HT1080 (cell line): Measurements from ENCODE around the gene FFAR2. TPM values are rescaled to one million over a fixed set of nuclear protein-coding genes. Genes with fewer than 3 reads are reported as not detected.

Experiments
- DNase-seq: peaks from one replicate; pipeline ENCODE4 v3.0.0-alpha.2; 2015; ENCODE audit warnings: low read depth
- small RNA-seq: library from RNA; depleted of rRNA; stranded (forward); fragments of <200 nt; gene quantifications from one replicate; pipeline ENCODE3, GENCODE V24; 2014
- total RNA-seq: library from RNA; depleted of rRNA; stranded (reverse); fragments of >200 nt; shearing (Covaris generic); gene quantifications from 2 replicates; pipeline ENCODE4 v1.2.3, GENCODE V29; 2014; rRNA removed

FFAR2 gene
- total RNA-seq, 1 experiment from 2014 or later: not detected

DNA sequence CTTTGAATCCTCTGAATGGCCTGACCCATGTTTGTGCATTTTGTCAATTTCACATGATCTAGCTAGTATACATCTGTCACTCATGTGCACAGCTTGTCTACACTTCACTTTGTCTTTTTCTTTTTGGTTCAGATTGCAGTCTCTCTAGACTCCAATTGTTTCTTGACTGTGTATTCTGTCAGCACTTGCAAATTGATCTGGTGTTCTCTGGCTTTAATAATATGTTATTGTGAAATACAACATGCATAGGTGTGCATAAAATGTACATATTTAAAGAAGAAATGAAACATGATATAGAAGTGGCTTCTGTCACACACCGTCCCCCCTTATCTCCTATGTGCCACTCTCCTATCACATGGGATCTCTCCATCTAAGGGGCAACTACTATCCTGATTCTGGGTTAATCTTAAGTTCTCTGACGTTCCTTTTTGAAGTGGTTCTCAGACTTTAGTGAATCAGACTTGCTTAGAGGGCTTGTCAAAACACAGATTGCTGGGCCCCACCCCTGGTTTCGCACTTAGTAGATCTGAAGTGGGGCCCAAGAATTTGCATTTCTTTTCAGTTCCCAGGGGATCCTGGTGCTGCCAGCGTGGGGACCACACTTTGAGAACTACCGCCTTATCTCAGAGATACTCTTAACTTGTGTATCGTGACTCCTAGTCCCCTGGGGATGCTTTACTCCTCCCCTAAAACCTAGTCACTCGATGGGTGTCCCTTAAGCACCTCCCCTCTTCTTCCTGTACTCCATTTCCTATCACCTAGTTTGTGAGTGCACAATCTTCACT is 36.4 kb downstream of the FFAR2 start:
- no peak for DNase-seq

DNA sequence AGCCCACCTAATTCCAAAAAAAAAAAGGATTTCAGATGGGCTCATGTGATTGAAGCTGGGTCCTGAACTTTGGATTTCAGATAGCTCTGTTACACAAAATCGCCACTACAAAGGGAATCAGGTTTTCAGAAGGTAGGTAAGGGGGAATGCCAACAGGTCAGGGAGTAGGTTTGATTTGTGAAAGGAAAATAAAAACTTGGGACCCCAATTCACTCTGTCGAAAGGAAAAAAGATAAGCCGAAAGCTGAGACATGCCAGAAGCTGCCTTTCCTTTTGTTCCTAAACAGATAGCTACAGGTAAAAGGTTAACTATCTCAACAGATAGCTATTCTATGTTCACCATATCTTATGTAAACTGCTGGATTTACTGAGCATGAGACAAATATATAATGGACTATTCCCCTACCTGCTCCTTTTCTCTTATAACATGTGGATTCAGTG is 38.2 kb downstream of the FFAR2 start:
- no peak for DNase-seq

DNA sequence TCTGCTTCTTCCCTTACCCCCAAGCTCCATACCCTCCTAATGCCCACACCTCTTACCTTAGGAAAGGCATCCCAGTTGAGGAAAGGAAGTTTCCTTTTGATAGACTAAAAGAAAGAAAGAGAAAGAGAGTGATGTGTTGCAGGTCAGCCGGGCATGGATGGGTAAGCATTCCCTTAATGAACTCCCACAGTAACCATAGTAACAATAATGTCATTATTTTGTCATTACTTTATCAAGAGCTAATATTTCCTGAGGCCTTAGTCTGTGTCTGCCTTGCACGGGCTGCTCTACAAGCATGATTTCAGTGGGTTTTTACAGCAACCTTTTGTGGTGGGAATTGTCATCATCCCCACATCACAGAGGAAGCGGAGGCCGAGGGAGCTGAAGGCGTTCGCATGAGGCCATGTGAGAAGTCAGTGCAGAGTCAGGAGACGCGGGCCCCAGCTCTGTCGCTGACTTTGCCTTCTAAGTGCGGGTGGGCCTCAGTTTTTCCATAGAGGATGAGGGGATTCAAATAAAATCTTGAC is 39.7 kb downstream of the FFAR2 start:
- no peak for DNase-seq

DNA sequence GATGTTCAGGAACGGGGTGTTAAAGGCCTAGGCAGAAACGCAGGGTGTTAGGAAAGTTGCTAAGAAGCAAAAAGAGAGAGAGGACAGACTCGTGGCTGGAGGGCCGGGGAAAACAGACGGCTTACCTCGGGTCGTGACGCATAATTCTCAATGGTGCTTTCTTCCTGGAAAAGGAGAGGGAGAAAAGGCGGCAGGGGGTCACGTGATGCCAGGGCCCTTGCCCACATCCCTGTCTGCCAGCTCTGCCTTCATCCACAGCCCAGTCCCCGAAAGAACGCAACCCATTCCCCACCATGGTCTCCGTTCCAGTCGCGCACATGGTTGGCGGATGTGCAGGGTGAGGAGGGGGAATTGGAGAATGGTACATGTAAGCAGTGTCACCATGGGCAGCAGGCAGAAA is 40.6 kb downstream of the FFAR2 start:
- no peak for DNase-seq

DNA sequence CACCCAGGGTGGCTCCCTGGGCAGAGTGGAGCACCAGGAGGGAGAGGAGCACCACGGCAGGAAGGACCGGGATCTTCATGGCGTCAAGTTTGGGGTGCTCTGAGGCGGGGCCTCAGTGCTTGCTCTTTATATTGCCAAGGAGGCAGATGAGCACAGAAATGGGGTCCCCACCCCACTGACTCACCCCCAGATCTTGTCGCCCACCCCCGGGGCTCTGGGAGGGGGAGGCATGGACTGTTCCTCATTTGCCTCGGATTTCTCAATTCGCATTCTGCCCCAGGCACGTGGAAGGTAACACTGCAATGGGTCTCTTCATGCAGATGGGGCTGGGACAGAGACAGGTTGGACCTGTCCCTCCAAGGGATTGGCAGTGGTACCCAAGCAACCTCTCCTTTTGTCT is 42.3 kb downstream of the FFAR2 start, which contains the start of gene KRTDAP:
KRTDAP (minus strand) TSS at position 101 of the 400 bp plus-strand sequence; CDS start at position 79, 22 bp downstream.
- DNase-seq: no peak

DNA sequence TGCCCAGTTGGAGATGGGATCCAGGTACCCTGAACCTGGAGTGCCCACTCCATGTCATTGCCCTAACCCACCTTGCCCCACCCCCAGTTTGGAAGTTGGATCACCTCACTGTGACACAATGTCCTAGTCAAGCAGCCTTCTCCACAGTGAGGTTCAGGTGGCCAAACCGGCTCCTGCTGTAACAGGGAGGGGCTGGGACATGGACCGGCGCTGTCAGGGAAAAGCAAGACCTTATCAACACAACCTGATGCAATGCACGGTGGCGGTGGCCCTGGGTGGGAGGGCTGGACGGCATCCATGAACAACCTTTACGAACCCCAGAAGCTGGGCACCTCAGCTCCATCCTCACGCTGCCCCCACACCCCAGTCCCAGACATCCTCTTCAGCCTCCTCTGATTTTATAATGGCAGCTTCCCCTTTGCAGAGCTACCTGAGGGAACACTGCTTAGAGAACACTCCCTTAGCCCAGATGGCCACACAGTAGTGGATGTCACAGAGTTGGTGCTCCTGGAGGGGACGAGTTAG is 43.8 kb downstream of the FFAR2 start:
- no peak for DNase-seq

DNA sequence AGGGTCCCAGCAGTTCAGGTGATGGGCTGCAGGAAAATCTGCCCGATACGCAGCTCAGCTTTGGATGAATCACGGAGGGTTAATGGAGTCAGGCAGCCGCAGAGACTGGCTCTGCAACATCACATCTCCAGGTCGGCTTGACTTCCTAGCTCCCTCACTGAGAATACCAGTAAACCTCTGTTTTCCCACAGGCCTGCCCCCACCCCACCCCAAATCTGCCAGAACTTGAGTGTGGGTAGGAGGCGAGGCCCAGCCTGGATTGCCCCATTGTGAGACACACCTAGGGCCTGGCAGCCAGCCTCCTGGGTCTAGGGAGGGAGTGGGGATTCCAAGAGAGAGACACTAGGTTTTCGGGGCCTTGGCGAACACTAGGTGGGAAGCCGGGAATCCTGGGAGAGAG is 45.9 kb downstream of the FFAR2 start:
- DNase-seq: no peak

DNA sequence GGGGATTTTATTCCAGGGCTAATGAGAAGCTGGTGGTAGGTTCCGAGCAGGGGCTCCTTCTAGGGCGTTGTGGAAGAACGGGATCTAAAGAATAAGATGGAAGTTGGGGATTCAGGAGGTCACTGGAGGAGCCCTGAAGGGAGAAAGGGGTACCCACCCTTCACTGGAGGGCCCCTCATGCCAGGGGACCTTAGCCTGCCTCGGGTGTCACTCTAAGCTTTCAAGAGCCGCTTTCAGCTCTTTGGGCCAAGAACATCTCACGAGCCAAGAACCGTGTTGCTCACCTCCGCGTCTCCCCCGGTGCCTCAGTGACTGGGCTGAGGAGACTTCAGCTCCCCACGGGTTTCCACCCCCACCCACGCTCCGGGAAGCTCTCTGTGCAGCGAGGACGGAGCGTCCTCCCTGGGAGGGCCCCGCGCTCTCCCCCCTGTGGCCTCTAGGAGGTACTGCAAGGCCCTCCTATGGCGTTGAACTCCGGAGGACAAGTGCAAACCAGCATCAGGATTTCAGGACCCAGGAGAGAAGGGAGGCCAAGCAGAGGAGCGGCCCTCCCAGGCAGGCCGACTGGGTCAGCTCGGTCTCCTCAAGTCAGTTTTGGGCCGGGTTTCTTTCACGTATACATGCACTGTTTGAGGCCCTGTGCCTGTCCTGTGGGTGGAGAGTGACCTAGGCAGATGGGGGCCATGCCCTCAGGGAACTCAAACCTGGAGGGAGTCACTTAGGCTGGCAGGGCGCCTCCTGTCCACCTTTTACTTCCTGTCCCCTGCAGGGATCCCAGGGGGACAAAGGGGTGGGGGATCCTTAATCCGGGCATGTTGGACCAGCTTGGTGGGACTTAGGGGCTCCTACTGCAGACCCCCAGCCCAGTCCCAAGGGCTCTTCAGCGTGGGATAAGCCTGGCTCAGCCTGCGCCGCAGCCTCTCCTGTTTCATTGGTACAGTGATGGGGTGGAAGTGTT is 47.3 kb downstream of the FFAR2 start:
- DNase-seq: peak; percentile 44

DNA sequence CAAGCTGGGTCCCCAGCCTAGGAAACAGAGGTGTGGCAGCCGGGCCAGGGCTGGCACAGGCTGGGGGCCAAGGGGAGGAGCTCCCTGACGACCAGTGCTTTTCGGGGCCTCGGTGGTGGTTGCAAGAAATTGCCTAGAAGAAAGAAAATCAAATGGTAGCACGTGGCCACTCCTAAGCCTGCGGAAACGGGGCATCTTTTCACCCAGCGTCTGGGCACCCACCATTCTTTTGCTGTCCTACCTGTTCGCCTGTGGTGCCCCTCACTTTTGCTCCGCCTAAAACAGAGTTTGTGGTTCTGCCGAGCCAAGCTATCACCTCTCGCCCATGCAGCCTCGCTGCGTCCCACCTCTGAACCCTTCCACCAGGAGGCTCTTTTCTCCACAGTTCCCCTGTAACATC is 49.3 kb downstream of the FFAR2 start:
- DNase-seq: no peak

DNA sequence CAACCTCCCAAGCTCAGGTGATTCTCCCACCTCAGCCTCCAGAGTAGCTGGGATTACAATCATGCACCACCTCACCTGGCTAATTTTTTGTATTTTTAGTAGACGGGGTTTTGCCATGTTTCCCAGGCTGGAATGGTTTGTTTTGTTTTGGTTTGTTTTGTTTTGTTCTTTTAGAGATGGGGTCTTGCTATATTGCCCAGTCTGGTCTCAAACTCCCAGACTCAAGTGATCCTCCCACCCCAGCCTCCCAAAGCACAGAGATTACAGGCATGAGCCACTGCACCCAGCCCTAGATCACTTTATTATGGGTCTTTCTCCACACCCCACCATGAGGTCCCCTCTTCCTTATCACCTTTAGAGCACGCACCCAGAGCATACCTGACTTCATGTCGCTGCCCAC is 50.2 kb downstream of the FFAR2 start:
- no peak for DNase-seq

DNA sequence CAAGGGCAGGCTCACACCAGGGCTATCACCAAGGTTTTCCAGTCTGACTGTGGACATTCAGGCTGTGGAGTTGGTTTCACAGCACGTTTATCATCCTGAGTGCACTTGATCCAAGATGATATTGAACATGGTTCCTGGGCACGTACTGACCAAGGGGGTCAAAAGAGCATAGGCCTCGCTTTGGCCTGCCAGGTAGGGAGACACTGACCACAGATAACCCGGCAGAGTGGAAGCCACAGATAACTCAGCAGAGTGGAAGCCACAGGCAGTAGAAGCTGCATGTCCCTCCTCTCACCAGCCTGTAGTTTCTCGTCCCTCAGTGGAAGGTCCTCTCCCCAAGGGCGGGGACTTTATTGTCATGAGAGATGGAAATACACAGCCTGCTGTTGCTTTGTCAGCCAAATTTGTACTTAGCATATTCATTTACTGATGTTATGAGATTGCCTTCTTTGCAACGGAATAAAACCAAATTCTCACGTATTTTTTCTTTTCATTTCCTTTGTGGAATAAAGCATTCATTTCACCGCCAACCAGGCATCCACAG is 51.0 kb downstream of the FFAR2 start:
- no peak for DNase-seq

DNA sequence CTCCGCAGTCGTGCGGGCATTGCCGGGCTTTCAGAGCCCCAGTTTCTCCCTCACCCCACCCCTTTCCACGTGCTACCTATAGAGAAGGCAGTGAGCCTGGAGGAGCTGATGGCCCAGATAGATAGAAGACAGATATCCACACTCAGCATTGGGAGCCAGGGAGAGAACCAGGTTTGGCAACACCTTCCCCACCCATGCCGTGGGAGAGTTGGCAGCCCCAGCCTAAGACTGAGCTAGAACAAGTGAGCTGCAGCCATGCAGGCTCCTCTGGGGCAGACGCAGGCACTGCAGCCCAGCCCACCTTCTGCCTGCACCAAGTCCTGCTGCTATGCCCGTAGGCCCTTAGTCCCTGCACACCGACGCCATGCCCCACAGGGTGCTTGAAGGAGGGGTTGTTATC is 52.6 kb downstream of the FFAR2 start:
- DNase-seq: no peak

Small RNA genes within 50 kb of the gene (small RNA-seq; reads per million reads assigned to genes)
- gene RN7SL491P: not detected

Other genes starting within 250 kb of the FFAR2 start
- not detected in 2 replicates for gene FAM187B, start 219.5 kb upstream of the FFAR2 start, total RNA-seq
- 0.23 and 1.3 TPM in 2 replicates for gene LSR, start 199.3 kb upstream of the FFAR2 start, total RNA-seq
- gene USF2, start 179.3 kb upstream of the FFAR2 start, total RNA-seq: 106 and 129 TPM in 2 replicates
- not detected in 2 replicates for gene HAMP, start 165.7 kb upstream of the FFAR2 start, total RNA-seq
- not detected in 2 replicates for gene MAG, start 156.1 kb upstream of the FFAR2 start, total RNA-seq
- 23.2 and 27.6 TPM in 2 replicates for gene CD22, start 119.1 kb upstream of the FFAR2 start, total RNA-seq
- 0.06 TPM in 1 of 2 replicates, not detected in the other for gene FFAR1, start 100.4 kb upstream of the FFAR2 start, total RNA-seq
- gene FFAR3, start 89.8 kb upstream of the FFAR2 start, total RNA-seq: 0.11 TPM in 1 of 2 replicates, not detected in the other
- not detected in 2 replicates for gene GPR42, start 77.2 kb upstream of the FFAR2 start, total RNA-seq
- gene KRTDAP, start 42.2 kb downstream of the FFAR2 start, total RNA-seq: not detected in 2 replicates
- 34.4 and 53.0 TPM in 2 replicates for gene DMKN, start 65.4 kb downstream of the FFAR2 start, total RNA-seq
- 3.0 and 14.9 TPM in 2 replicates for gene SBSN, start 80.1 kb downstream of the FFAR2 start, total RNA-seq
- not detected in 2 replicates for gene GAPDHS, start 85.2 kb downstream of the FFAR2 start, total RNA-seq
- 162 and 178 TPM in 2 replicates for gene TMEM147, start 97.4 kb downstream of the FFAR2 start, total RNA-seq
- not detected in 2 replicates for gene ATP4A, start 115.4 kb downstream of the FFAR2 start, total RNA-seq
- not detected in 2 replicates for gene PMIS2, start 137.9 kb downstream of the FFAR2 start, total RNA-seq
- gene HAUS5, start 164.5 kb downstream of the FFAR2 start, total RNA-seq: 19.7 and 21.1 TPM in 2 replicates
- 71.9 and 93.9 TPM in 2 replicates for gene RBM42, start 180.8 kb downstream of the FFAR2 start, total RNA-seq
- 0.50 and 2.5 TPM in 2 replicates for gene ETV2, start 193.5 kb downstream of the FFAR2 start, total RNA-seq
- gene COX6B1, start 200.1 kb downstream of the FFAR2 start, total RNA-seq: 551 and 688 TPM in 2 replicates
- not detected in 2 replicates for gene UPK1A, start 218.3 kb downstream of the FFAR2 start, total RNA-seq